Hepatocyte (in vitro differentiated cells): ENCODE measurements around the gene SLC35E1. TPM values are rescaled to one million over a fixed set of nuclear protein-coding genes. Genes with fewer than 3 reads are reported as not detected.

ENCODE experiments used
- DNase-seq: peaks from one replicate; pipeline ENCODE4 v3.0.0-alpha.2; 2016; ENCODE audit warnings: low spot score
- H2AFZ ChIP-seq: fragments of 200-600 bp; sonication (generic); 2 replicates; pipeline ENCODE4 v1.6.0; 2016; ENCODE audit warnings: antibody characterized with exemption, mild to moderate bottlenecking
- H3K27ac ChIP-seq: fragments of 200-600 bp; sonication (generic); 2 replicates; pipeline ENCODE4 v1.5.1; 2016; ENCODE audit warnings: mild to moderate bottlenecking
- H3K27me3 ChIP-seq: fragments of 200-600 bp; sonication (generic); 2 replicates; pipeline ENCODE4 v1.6.1; 2016
- H3K36me3 ChIP-seq: fragments of 200-600 bp; sonication (generic); replicated peaks from 2 replicates; pipeline ENCODE4 v1.5.1; 2016; ENCODE audit warnings: low read depth; ENCODE audit not compliant: insufficient read depth
- H3K4me1 ChIP-seq: fragments of 200-600 bp; sonication (generic); 2 replicates; pipeline ENCODE4 v1.5.1; 2016; ENCODE audit warnings: mild to moderate bottlenecking, moderate library complexity; ENCODE audit not compliant: insufficient read depth
- H3K4me2 ChIP-seq: fragments of 200-600 bp; sonication (generic); 2 replicates; pipeline ENCODE4 v1.6.0; 2016
- H3K4me3 ChIP-seq: fragments of 200-600 bp; sonication (generic); 2 replicates; pipeline ENCODE4 v1.5.1; 2016; ENCODE audit warnings: mild to moderate bottlenecking
- H3K79me2 ChIP-seq: fragments of 200-600 bp; sonication (generic); 2 replicates; pipeline ENCODE4 v1.6.0; 2017; ENCODE audit warnings: mild to moderate bottlenecking
- H3K9me2 ChIP-seq: fragments of 200-600 bp; sonication (generic); replicated peaks from 2 replicates; pipeline ENCODE4 v1.6.0; 2017; ENCODE audit warnings: mild to moderate bottlenecking; ENCODE audit not compliant: insufficient read depth
- H3K9me3 ChIP-seq: fragments of 200-600 bp; sonication (generic); 2 replicates; pipeline ENCODE4 v1.5.1; 2016; ENCODE audit warnings: low read depth, mild to moderate bottlenecking
- H4K20me1 ChIP-seq: fragments of 200-600 bp; sonication (generic); 2 replicates; pipeline ENCODE4 v1.6.0; 2016; ENCODE audit warnings: mild to moderate bottlenecking; ENCODE audit not compliant: insufficient read depth, poor library complexity, severe bottlenecking
- EZH2 ChIP-seq: fragments of 200-600 bp; sonication (generic); IDR thresholded peaks from 2 replicates; pipeline ENCODE4 v1.6.1; 2016; ENCODE audit warnings: antibody characterized with exemption, mild to moderate bottlenecking, borderline replicate concordance
- EZH2phosphoT487 ChIP-seq: fragments of 200-600 bp; sonication (generic); IDR thresholded peaks from one replicate; pipeline ENCODE4 v1.6.1; 2018; ENCODE audit warnings: antibody characterized with exemption, mild to moderate bottlenecking, low read depth, moderate library complexity; ENCODE audit not compliant: unreplicated experiment, severe bottlenecking
- WGBS: methylation state at CpG from one replicate; pipeline ENCODE4 v1.1.6; 2016; ENCODE audit warnings: low lambda C conversion rate; ENCODE audit errors: missing lambda C conversion rate; 5-methylcytosine and 5-hydroxymethylcytosine counted together
- polyA plus RNA-seq: library from polyadenylated mRNA; unstranded; fragments of >200 nt; fragmentation: Nextera tagmentation; extraction: Ambion mirVana; gene quantifications from 2 replicates; pipeline ENCODE4 v1.2.1, GENCODE V29; 2016
- total RNA-seq: library from RNA; depleted of rRNA; stranded (reverse); fragments of >200 nt; gene quantifications from 2 replicates; pipeline ENCODE4 v1.2.3, GENCODE V29; 2014
- TF ChIP-seq, protein P1 (sequence below): fragments of 200-600 bp; sonication (generic); IDR thresholded peaks from 2 replicates; pipeline ENCODE4 v1.5.1; 2016; ENCODE audit warnings: antibody characterized with exemption, mild to moderate bottlenecking; ENCODE audit not compliant: poor library complexity

The SLC35E1 gene
- total and polyA plus RNA-seq, 2 experiments from 2014 or later: 32.0 to 33.3 TPM

DNA sequence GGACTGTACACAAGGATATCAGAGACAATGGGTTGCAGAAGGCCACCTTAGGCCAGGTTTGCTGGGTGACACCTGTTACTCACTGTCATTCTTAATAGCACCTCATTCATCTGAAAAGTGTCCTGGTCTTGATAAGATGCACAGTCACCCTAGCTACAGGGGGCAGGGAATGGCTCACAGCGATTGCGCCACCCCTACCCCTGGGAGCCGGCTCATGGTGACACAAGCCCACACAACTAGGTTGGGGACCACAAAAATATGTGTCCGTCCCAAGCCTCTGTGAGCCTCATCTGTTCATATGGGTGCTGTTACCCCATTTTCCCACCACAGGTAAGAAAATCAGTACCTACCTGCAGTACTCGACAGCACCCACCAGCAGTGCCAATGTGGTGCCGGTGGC, 32.4 kb upstream of the SLC35E1 start:
- Histone ChIP-seq H3K4me2 (no peak overlapping the region), H2AFZ (no peak overlapping the region), H3K4me3 (no peak overlapping the region), H4K20me1 (peaks cover 85% of the 10 kb centered on the region), H3K9me3 (no peaks in the 10 kb centered on the region), H3K4me1 (no peaks in the 10 kb centered on the region), H3K27me3 (no peaks in the 10 kb centered on the region), H3K79me2 (peaks cover 96% of the 10 kb centered on the region), H3K27ac (no peak overlapping the region), H3K36me3 (no peaks in the 10 kb centered on the region), H3K9me2 (no peaks in the 10 kb centered on the region)
- no peak for DNase-seq
- 96% methylated on average over 6 of the region's 6 CpGs for WGBS
- TF ChIP-seq, protein P1, sequence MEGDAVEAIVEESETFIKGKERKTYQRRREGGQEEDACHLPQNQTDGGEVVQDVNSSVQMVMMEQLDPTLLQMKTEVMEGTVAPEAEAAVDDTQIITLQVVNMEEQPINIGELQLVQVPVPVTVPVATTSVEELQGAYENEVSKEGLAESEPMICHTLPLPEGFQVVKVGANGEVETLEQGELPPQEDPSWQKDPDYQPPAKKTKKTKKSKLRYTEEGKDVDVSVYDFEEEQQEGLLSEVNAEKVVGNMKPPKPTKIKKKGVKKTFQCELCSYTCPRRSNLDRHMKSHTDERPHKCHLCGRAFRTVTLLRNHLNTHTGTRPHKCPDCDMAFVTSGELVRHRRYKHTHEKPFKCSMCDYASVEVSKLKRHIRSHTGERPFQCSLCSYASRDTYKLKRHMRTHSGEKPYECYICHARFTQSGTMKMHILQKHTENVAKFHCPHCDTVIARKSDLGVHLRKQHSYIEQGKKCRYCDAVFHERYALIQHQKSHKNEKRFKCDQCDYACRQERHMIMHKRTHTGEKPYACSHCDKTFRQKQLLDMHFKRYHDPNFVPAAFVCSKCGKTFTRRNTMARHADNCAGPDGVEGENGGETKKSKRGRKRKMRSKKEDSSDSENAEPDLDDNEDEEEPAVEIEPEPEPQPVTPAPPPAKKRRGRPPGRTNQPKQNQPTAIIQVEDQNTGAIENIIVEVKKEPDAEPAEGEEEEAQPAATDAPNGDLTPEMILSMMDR: no peak
- no peak for TF ChIP-seq EZH2
- TF ChIP-seq EZH2phosphoT487: no peak

DNA sequence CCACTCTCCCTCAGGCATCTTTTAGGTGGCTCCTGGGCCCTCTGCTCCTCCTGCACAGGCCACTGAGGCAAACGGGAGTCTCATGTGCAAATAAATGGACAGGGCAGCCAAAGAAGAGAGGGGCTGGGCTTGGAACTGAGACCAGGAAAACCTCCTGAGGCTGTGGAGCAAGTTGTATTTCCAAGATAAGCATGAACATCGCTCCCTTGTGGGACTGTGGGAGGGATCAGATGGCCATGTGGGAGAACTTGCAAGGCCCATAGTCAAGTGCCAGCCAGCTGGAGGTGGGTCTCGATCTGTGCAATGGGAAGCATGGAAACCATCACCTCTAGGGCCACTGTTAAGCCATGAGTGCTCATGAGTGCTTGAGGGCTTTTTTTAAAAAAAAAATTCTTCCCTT, 30.9 kb upstream of the SLC35E1 start:
- peaks cover 88% of the 10 kb centered on the region for H4K20me1 ChIP-seq
- TF ChIP-seq EZH2phosphoT487 (no peak), EZH2 (no peak)
- TF ChIP-seq, protein P1: no peak
- DNase-seq: no peak
- no peak overlapping the region for H2AFZ ChIP-seq
- H3K9me3 ChIP-seq: no peaks in the 10 kb centered on the region
- H3K36me3 ChIP-seq: no peaks in the 10 kb centered on the region
- 80% methylated on average over 3 of the region's 3 CpGs for WGBS
- no peak overlapping the region for H3K4me2 ChIP-seq
- no peaks in the 10 kb centered on the region for H3K27me3 ChIP-seq
- H3K4me3 ChIP-seq: no peak overlapping the region
- H3K4me1 ChIP-seq: no peaks in the 10 kb centered on the region
- peaks cover 99% of the 10 kb centered on the region for H3K79me2 ChIP-seq
- no peak overlapping the region for H3K27ac ChIP-seq
- no peaks in the 10 kb centered on the region for H3K9me2 ChIP-seq

DNA sequence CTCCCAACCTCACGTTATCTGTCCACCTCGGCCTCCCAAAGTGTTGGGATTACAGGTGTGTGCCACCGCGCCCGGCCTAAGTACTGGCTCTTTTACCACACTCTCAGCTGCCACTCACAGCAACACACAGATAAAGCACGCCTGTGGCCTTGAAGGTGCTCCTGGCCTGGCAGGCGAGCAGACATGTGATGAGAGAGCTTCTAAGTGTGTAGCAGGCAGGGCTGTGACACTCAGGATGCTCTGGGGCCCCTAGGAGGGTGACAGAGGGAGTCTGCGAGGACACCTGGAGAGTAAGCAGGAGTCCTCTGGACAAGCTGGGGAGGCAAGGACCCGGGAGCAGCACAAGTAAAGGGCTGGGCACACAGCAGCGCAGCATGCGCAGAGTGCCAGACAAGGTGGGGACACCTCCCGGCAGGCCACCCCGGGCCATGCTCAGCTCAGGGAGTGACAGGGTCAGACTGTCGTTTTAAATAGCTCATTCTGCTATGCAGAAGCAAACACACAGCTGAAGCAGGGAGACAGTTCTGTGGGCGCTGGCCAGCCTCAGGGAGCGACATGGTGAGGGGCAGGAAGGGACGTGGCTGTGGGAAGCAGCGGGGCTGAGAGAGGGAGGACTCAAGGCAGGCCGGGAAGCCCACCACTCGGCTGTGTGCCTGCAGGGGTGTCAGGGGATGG, 29.3 kb upstream of the SLC35E1 start:
- Histone ChIP-seq H3K9me3 (no peaks in the 10 kb centered on the region), H3K27ac (no peak overlapping the region), H3K36me3 (no peaks in the 10 kb centered on the region), H3K4me2 (no peak overlapping the region), H3K79me2 (peaks cover 98% of the 10 kb centered on the region), H4K20me1 (peaks cover 84% of the 10 kb centered on the region), H3K27me3 (no peaks in the 10 kb centered on the region), H2AFZ (no peak overlapping the region), H3K9me2 (no peaks in the 10 kb centered on the region), H3K4me3 (no peak overlapping the region), H3K4me1 (no peaks in the 10 kb centered on the region)
- 95% methylated on average over 20 of the region's 20 CpGs for WGBS
- no peak for TF ChIP-seq EZH2phosphoT487
- TF ChIP-seq EZH2: no peak
- TF ChIP-seq, protein P1: no peak
- no peak for DNase-seq
